Measurements from ENCODE around the gene NDUFA6.
A peak's percentile ranks its signal among the peaks of the same experiment; 100 is the strongest.
"Not testable (repeated sequence)": the region's sequence is repeated elsewhere in the genome, so short reads cannot be mapped to it uniquely, and the experiment has no call there.

The NDUFA6 gene

GRCh38 chr22:42112793-42113192, 22.2 kb upstream of the NDUFA6 start:
- H3K36me3 ChIP-seq (ENCODE audit: control insufficient read depth, insufficient read depth, low read length); DNase-seq (ENCODE audit: low read depth, low spot score); H3K27ac ChIP-seq (ENCODE audit: low read length); H3K27me3 ChIP-seq (ENCODE audit: control insufficient read depth, insufficient read depth, low read length); H3K4me3 ChIP-seq (ENCODE audit: low read length); H3K4me1 ChIP-seq (ENCODE audit: control insufficient read depth, insufficient read depth, low read length); H3K9me3 ChIP-seq (ENCODE audit: control insufficient read depth, insufficient read depth, low read length): not testable (repeated sequence)
- no CpG with 5 or more reads among the region's 4 CpGs for WGBS (ENCODE audit: insufficient coverage, insufficient read length)

GRCh38 chr22:42111798-42112197, 21.2 kb upstream of the NDUFA6 start:
- no CpG with 5 or more reads among the region's 4 CpGs for WGBS (ENCODE audit: insufficient coverage, insufficient read length)
- no peaks in the 10 kb centered on the region for H3K36me3 ChIP-seq (ENCODE audit: control insufficient read depth, insufficient read depth, low read length)
- no peaks in the 10 kb centered on the region for H3K27me3 ChIP-seq (ENCODE audit: control insufficient read depth, insufficient read depth, low read length)
- DNase-seq (ENCODE audit: low read depth, low spot score) = no peak
- no peak overlapping the region for H3K27ac ChIP-seq (ENCODE audit: low read length)
- no peaks in the 10 kb centered on the region for H3K4me1 ChIP-seq (ENCODE audit: control insufficient read depth, insufficient read depth, low read length)
- H3K4me3 ChIP-seq (ENCODE audit: low read length) = no peak overlapping the region
- H3K9me3 ChIP-seq (ENCODE audit: control insufficient read depth, insufficient read depth, low read length) = peaks cover 3% of the 10 kb centered on the region

GRCh38 chr22:42108848-42109247, 18.3 kb upstream of the NDUFA6 start:
- WGBS (ENCODE audit: insufficient coverage, insufficient read length) = no CpG with 5 or more reads among the region's 18 CpGs
- DNase-seq (ENCODE audit: low read depth, low spot score) = no peak
- H3K4me3 ChIP-seq (ENCODE audit: low read length) = no peak overlapping the region
- no peaks in the 10 kb centered on the region for H3K4me1 ChIP-seq (ENCODE audit: control insufficient read depth, insufficient read depth, low read length)
- H3K9me3 ChIP-seq (ENCODE audit: control insufficient read depth, insufficient read depth, low read length) = peaks cover 2% of the 10 kb centered on the region; the same call in 1 of the 2 replicates
- no peaks in the 10 kb centered on the region for H3K36me3 ChIP-seq (ENCODE audit: control insufficient read depth, insufficient read depth, low read length)
- no peaks in the 10 kb centered on the region for H3K27me3 ChIP-seq (ENCODE audit: control insufficient read depth, insufficient read depth, low read length)
- no peak overlapping the region for H3K27ac ChIP-seq (ENCODE audit: low read length)

- H3K27me3 ChIP-seq (ENCODE audit: control insufficient read depth, insufficient read depth, low read length); H3K36me3 ChIP-seq (ENCODE audit: control insufficient read depth, insufficient read depth, low read length); DNase-seq (ENCODE audit: low read depth, low spot score); H3K4me3 ChIP-seq (ENCODE audit: low read length); H3K9me3 ChIP-seq (ENCODE audit: control insufficient read depth, insufficient read depth, low read length); H3K4me1 ChIP-seq (ENCODE audit: control insufficient read depth, insufficient read depth, low read length); H3K27ac ChIP-seq (ENCODE audit: low read length): not testable (repeated sequence)
- WGBS (ENCODE audit: insufficient coverage, insufficient read length) = no CpG with 5 or more reads among the region's 6 CpGs
Observed at GRCh38 chr22:42104332-42104860, 13.8 kb upstream of the NDUFA6 start.

GRCh38 chr22:42101199-42101598, 10.6 kb upstream of the NDUFA6 start:
- WGBS (ENCODE audit: insufficient coverage, insufficient read length) = no CpG with 5 or more reads among the region's 3 CpGs
- H3K9me3 ChIP-seq (ENCODE audit: control insufficient read depth, insufficient read depth, low read length) = peaks cover 2% of the 10 kb centered on the region; the same call in 1 of the 2 replicates
- no peaks in the 10 kb centered on the region for H3K36me3 ChIP-seq (ENCODE audit: control insufficient read depth, insufficient read depth, low read length)
- H3K27ac ChIP-seq (ENCODE audit: low read length) = no peak overlapping the region
- no peaks in the 10 kb centered on the region for H3K4me1 ChIP-seq (ENCODE audit: control insufficient read depth, insufficient read depth, low read length)
- DNase-seq (ENCODE audit: low read depth, low spot score) = no peak
- H3K4me3 ChIP-seq (ENCODE audit: low read length) = no peak overlapping the region
- H3K27me3 ChIP-seq (ENCODE audit: control insufficient read depth, insufficient read depth, low read length) = no peaks in the 10 kb centered on the region

GRCh38 chr22:42091455-42091782, 847 bp upstream of the NDUFA6 start:
- Histone ChIP-seq H3K27me3 (ENCODE audit: control insufficient read depth, insufficient read depth, low read length) (no peaks in the 10 kb centered on the region), H3K4me3 (ENCODE audit: low read length) (peak overlapping the region; percentile 26; the same call in 1 of the 2 replicates), H3K9me3 (ENCODE audit: control insufficient read depth, insufficient read depth, low read length) (no peaks in the 10 kb centered on the region), H3K4me1 (ENCODE audit: control insufficient read depth, insufficient read depth, low read length) (no peaks in the 10 kb centered on the region), H3K36me3 (ENCODE audit: control insufficient read depth, insufficient read depth, low read length) (peaks cover 2% of the 10 kb centered on the region; the same call in 1 of the 2 replicates), H3K27ac (ENCODE audit: low read length) (no peak overlapping the region)
- DNase-seq (ENCODE audit: low read depth, low spot score) = no peak
- WGBS (ENCODE audit: insufficient coverage, insufficient read length) = no CpG with 5 or more reads among the region's 7 CpGs

- no CpG with 5 or more reads among the region's 6 CpGs for WGBS (ENCODE audit: insufficient coverage, insufficient read length)
- no peaks in the 10 kb centered on the region for H3K27me3 ChIP-seq (ENCODE audit: control insufficient read depth, insufficient read depth, low read length)
- no peaks in the 10 kb centered on the region for H3K4me1 ChIP-seq (ENCODE audit: control insufficient read depth, insufficient read depth, low read length)
- peaks cover 12% of the 10 kb centered on the region; the same call in 1 of the 2 replicates for H3K36me3 ChIP-seq (ENCODE audit: control insufficient read depth, insufficient read depth, low read length)
- DNase-seq (ENCODE audit: low read depth, low spot score) = no peak
- H3K4me3 ChIP-seq (ENCODE audit: low read length) = no peak overlapping the region
- H3K9me3 ChIP-seq (ENCODE audit: control insufficient read depth, insufficient read depth, low read length) = no peaks in the 10 kb centered on the region
- no peak overlapping the region for H3K27ac ChIP-seq (ENCODE audit: low read length)
Observed at GRCh38 chr22:42086051-42086450, 4.5 kb downstream of the NDUFA6 start.

- peaks cover 12% of the 10 kb centered on the region; the same call in 1 of the 2 replicates for H3K36me3 ChIP-seq (ENCODE audit: control insufficient read depth, insufficient read depth, low read length)
- H3K4me1 ChIP-seq (ENCODE audit: control insufficient read depth, insufficient read depth, low read length) = no peaks in the 10 kb centered on the region
- H3K27ac ChIP-seq (ENCODE audit: low read length) = no peak overlapping the region
- H3K27me3 ChIP-seq (ENCODE audit: control insufficient read depth, insufficient read depth, low read length) = no peaks in the 10 kb centered on the region
- H3K9me3 ChIP-seq (ENCODE audit: control insufficient read depth, insufficient read depth, low read length) = no peaks in the 10 kb centered on the region
- no CpG with 5 or more reads among the region's 8 CpGs for WGBS (ENCODE audit: insufficient coverage, insufficient read length)
- no peak for DNase-seq (ENCODE audit: low read depth, low spot score)
- H3K4me3 ChIP-seq (ENCODE audit: low read length) = no peak overlapping the region
Observed at GRCh38 chr22:42084874-42085273, 5.7 kb downstream of the NDUFA6 start.

GRCh38 chr22:42083119-42083518, 7.5 kb downstream of the NDUFA6 start:
- H3K27ac ChIP-seq (ENCODE audit: low read length) = no peak overlapping the region
- H3K4me3 ChIP-seq (ENCODE audit: low read length) = no peak overlapping the region
- no peaks in the 10 kb centered on the region for H3K9me3 ChIP-seq (ENCODE audit: control insufficient read depth, insufficient read depth, low read length)
- no peak for DNase-seq (ENCODE audit: low read depth, low spot score)
- H3K36me3 ChIP-seq (ENCODE audit: control insufficient read depth, insufficient read depth, low read length) = peaks cover 12% of the 10 kb centered on the region; the same call in 1 of the 2 replicates
- H3K4me1 ChIP-seq (ENCODE audit: control insufficient read depth, insufficient read depth, low read length) = no peaks in the 10 kb centered on the region
- WGBS (ENCODE audit: insufficient coverage, insufficient read length) = no CpG with 5 or more reads among the region's 4 CpGs
- H3K27me3 ChIP-seq (ENCODE audit: control insufficient read depth, insufficient read depth, low read length) = no peaks in the 10 kb centered on the region

GRCh38 chr22:42080287-42080686, 10.3 kb downstream of the NDUFA6 start:
- no peak overlapping the region for H3K27ac ChIP-seq (ENCODE audit: low read length)
- no peaks in the 10 kb centered on the region for H3K4me1 ChIP-seq (ENCODE audit: control insufficient read depth, insufficient read depth, low read length)
- WGBS (ENCODE audit: insufficient coverage, insufficient read length) = no CpG with 5 or more reads among the region's 14 CpGs
- H3K4me3 ChIP-seq (ENCODE audit: low read length) = peak overlapping the region; percentile 69; the same call in 1 of the 2 replicates
- no peaks in the 10 kb centered on the region for H3K36me3 ChIP-seq (ENCODE audit: control insufficient read depth, insufficient read depth, low read length)
- H3K9me3 ChIP-seq (ENCODE audit: control insufficient read depth, insufficient read depth, low read length) = no peaks in the 10 kb centered on the region
- H3K27me3 ChIP-seq (ENCODE audit: control insufficient read depth, insufficient read depth, low read length) = no peaks in the 10 kb centered on the region
- DNase-seq (ENCODE audit: low read depth, low spot score) = no peak
